ENCODE data around the gene HTT. TPM values are rescaled to one million over a fixed set of nuclear protein-coding genes. Genes with fewer than 3 reads are reported as not detected.

HTT gene
- total RNA-seq, 4 donors from 2014 or later = 49.6 to 155 (median 83.1) TPM

DNA sequence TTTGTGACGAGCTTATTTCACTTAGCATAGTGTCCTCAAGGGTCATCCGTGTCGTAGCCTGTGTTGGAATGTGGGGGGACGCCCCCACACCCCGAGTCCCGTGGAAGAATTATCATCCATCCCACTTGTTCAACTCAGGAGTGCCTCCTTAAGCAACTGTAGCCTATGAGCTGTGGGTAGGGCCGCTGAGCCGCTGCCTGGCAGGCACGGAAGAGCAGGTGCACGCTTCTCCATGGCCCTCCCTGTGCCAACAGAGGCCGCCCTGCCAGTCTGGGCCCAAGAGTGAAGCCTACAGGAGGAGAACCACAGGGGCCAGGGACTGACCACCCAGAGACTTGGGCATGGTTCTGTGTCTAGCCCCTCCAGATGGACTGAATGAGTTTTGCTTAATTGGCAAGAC is 216.0 kb downstream of the HTT start:
- peaks cover 9 to 18% of the 10 kb centered on the region in 2 donors for H3K4me1 ChIP-seq
- intact Hi-C loops (cut with DNase I) = loop anchor here (5.0 kb wide), 1 partner anchor 218 kb away; the partner anchor contains the start of genes HTT and HTT-AS
- no peaks in the 10 kb centered on the region for H3K27me3 ChIP-seq
- no peaks in the 10 kb centered on the region for H3K9me3 ChIP-seq
- no peak for TF ChIP-seq POLR2A (IDR thresholded peaks at IDR 0.05)
- no peak for TF ChIP-seq CTCF (IDR thresholded peaks at IDR 0.05)
- WGBS, 2 donors = 90 to 96% methylated on average over 6 to 8 of the region's 11 CpGs
- H3K4me3 ChIP-seq (replicated peaks in 1 of 3) = no peak overlapping the region
- DNase-seq = no peak
- H3K27ac ChIP-seq = no peak overlapping the region
- H3K36me3 ChIP-seq = no peaks in the 10 kb centered on the region

- TF ChIP-seq POLR2A (IDR thresholded peaks at IDR 0.05) = no peak
- no peak for TF ChIP-seq CTCF (IDR thresholded peaks at IDR 0.05)
- Histone ChIP-seq H3K27me3 (no peaks in the 10 kb centered on the region), H3K4me3 (replicated peaks in 1 of 3) (peak overlapping the region in 1 of 3 donors; percentile 90), H3K9me3 (no peaks in the 10 kb centered on the region), H3K4me1 (peaks cover 9 to 18% of the 10 kb centered on the region in 2 donors), H3K27ac (peak overlapping the region; percentile 90 to 96 (median 92)), H3K36me3 (no peaks in the 10 kb centered on the region)
- WGBS, 2 donors = 87% methylated on average over 9 of the region's 9 CpGs
- DNase-seq = no peak
- intact Hi-C loops (cut with DNase I) = loop anchor here (5.0 kb wide), 1 partner anchor 219 kb away; the partner anchor contains the start of genes HTT and HTT-AS
Observed at GRCh38 chr4:3290889-3291321, 216.4 kb downstream of the HTT start.

GRCh38 chr4:3291411-3291968 is 217.0 kb downstream of the HTT start:
- intact Hi-C loops (cut with DNase I) = loop anchor here (5.0 kb wide), 1 partner anchor 219 kb away; the partner anchor contains the start of genes HTT and HTT-AS

DNA sequence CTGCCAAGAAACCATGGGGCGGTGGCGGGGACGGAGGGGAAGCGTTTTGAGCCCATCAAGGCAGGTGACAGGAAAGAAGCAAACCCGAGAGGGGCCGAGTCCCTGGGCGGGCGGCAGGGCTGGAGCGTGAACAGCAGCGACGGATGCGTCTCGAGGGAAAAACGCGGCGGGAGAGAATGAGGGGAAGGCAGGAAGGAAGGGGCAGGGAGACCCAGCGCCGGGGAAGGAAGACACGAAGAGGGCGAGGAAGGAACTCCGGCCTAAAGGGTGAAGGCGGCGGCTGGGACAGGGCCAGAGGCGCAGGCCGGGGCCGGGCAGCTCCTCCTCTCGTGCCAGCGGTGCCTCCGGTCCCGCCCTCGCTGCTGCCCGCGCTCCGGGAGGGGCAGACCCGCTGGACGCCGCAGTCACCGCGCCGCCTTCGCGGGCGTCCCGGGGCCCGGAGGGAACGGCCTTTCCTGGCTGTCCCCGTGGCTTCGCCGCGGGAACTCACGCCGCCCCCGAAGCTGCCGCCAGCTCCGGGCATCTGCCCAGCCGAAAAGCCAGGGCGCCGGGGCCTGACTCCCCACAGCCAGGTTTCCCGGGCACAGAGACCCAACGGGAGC is 217.6 kb downstream of the HTT start:
- peak; percentile 80 to 81 for DNase-seq
- H3K27me3 ChIP-seq = no peaks in the 10 kb centered on the region
- peak overlapping the region; percentile 90 to 96 (median 92) for H3K27ac ChIP-seq
- WGBS, 2 donors = 0% methylated on average over 31 to 46 of the region's 60 CpGs
- H3K4me1 ChIP-seq = peaks cover 9 to 18% of the 10 kb centered on the region in 2 donors
- no peak for TF ChIP-seq POLR2A (IDR thresholded peaks at IDR 0.05)
- TF ChIP-seq CTCF (IDR thresholded peaks at IDR 0.05) = no peak
- no peaks in the 10 kb centered on the region for H3K36me3 ChIP-seq
- intact Hi-C loops (cut with DNase I) = loop anchor here (5.0 kb wide), 1 partner anchor 220 kb away; the partner anchor contains the start of genes HTT and HTT-AS
- H3K4me3 ChIP-seq (replicated peaks in 1 of 3) = peak overlapping the region; percentile 85 to 90 (median 90)
- no peaks in the 10 kb centered on the region for H3K9me3 ChIP-seq

More at GRCh38 chr4:3291411-3291968, 217.0 kb downstream of the HTT start:
- peak overlapping the region; percentile 8 to 90 (median 85) for H3K4me3 ChIP-seq (replicated peaks in 1 of 3)
- no peaks in the 10 kb centered on the region for H3K9me3 ChIP-seq
- H3K27ac ChIP-seq = peak overlapping the region; percentile 90 to 96 (median 92)
- no peak for TF ChIP-seq POLR2A (IDR thresholded peaks at IDR 0.05)
- TF ChIP-seq CTCF (IDR thresholded peaks at IDR 0.05) = peak in 1 of 6 experiments; percentile 1
- peaks cover 9 to 18% of the 10 kb centered on the region in 2 donors for H3K4me1 ChIP-seq
- peak; percentile 82 to 85 for DNase-seq
- H3K36me3 ChIP-seq = no peaks in the 10 kb centered on the region
- no peaks in the 10 kb centered on the region for H3K27me3 ChIP-seq
- 18 to 45% methylated on average over 17 to 24 of the region's 24 CpGs for WGBS, 2 donors
